Neural cell (in vitro differentiated cells): Measurements from ENCODE around the gene CFAP100. TPM values are rescaled to one million over a fixed set of nuclear protein-coding genes. Genes with fewer than 3 reads are reported as not detected.

Source experiments
- H2AFZ ChIP-seq: fragments of 200-600, 300-800 bp; sonication (generic), shearing (Covaris generic); 2 replicates; pipeline ENCODE4 v1.6.0; 2014; ENCODE audit warnings: low read depth, mild to moderate bottlenecking, antibody characterized with exemption, low read length, moderate library complexity
- H3F3A ChIP-seq: fragments of 200-600 bp; shearing (Covaris generic); 2 replicates; pipeline ENCODE4 v1.6.1; 2016; ENCODE audit warnings: mild to moderate bottlenecking, moderate library complexity, mixed read lengths, antibody characterized with exemption, low read length; ENCODE audit not compliant: insufficient read depth, poor library complexity, severe bottlenecking
- H3K27ac ChIP-seq: fragments of 200-600, 300-800 bp; sonication (generic), shearing (Covaris generic); 2 replicates; pipeline ENCODE4 v1.5.1; 2014; ENCODE audit warnings: mild to moderate bottlenecking, low read length, moderate library complexity
- H3K27me3 ChIP-seq: fragments of 300-800, 200-600 bp; sonication (generic), shearing (Covaris generic); 2 replicates; pipeline ENCODE4 v1.6.0; 2014; ENCODE audit warnings: mild to moderate bottlenecking, low read depth, low read length, moderate library complexity; ENCODE audit not compliant: insufficient read depth
- H3K36me3 ChIP-seq: fragments of 300-800, 200-600 bp; sonication (generic), shearing (Covaris generic); 2 replicates; pipeline ENCODE4 v1.5.1; 2014; ENCODE audit warnings: mild to moderate bottlenecking, antibody characterized with exemption, low read length, moderate library complexity; ENCODE audit not compliant: insufficient read depth
- H3K4me2 ChIP-seq: fragments of 300-800, 200-600 bp; sonication (generic), shearing (Covaris generic); 2 replicates; pipeline ENCODE4 v1.6.0; 2014; ENCODE audit warnings: mild to moderate bottlenecking, low read length
- H3K4me3 ChIP-seq: fragments of 300-800, 200-600 bp; sonication (generic), shearing (Covaris generic); 2 replicates; pipeline ENCODE4 v1.5.1; 2014; ENCODE audit warnings: mild to moderate bottlenecking, low read length, moderate library complexity
- H3K79me2 ChIP-seq: fragments of 200-600 bp; shearing (Covaris generic); replicated peaks from 2 replicates; pipeline ENCODE4 v1.6.0; 2014; ENCODE audit warnings: mild to moderate bottlenecking, low read length, moderate library complexity; ENCODE audit not compliant: insufficient read depth
- H3K9ac ChIP-seq: fragments of 300-800, 200-600 bp; sonication (generic), shearing (Covaris generic); 2 replicates; pipeline ENCODE4 v1.6.1; 2016; ENCODE audit warnings: mild to moderate bottlenecking, low read length, mixed read lengths
- H3K9me2 ChIP-seq: fragments of 200-600 bp; shearing (Covaris generic); 2 replicates; pipeline ENCODE4 v1.6.1; 2016; ENCODE audit warnings: mild to moderate bottlenecking, low read length, mixed read lengths; ENCODE audit not compliant: insufficient read depth
- H3K9me3 ChIP-seq: fragments of 200-600, 300-800 bp; sonication (generic), shearing (Covaris generic); 2 replicates; pipeline ENCODE4 v1.6.1; 2016; ENCODE audit warnings: mild to moderate bottlenecking, mixed run types, low read length, moderate library complexity, mixed read lengths
- H4K20me1 ChIP-seq: fragments of 200-600 bp; shearing (Covaris generic); 2 replicates; pipeline ENCODE4 v1.6.1; 2016; ENCODE audit warnings: mild to moderate bottlenecking, mixed run types; ENCODE audit not compliant: insufficient read depth
- EP300 ChIP-seq: fragments of 450-650 bp; conservative IDR thresholded peaks from 2 replicates; pipeline ENCODE4 v1.6.1; 2014; ENCODE audit warnings: antibody characterized with exemption, mild to moderate bottlenecking, moderate library complexity; ENCODE audit not compliant: poor library complexity, severe bottlenecking
- EZH2 ChIP-seq: fragments of 200-600, 300-800 bp; shearing (Covaris generic), sonication (generic); IDR thresholded peaks from 2 replicates; pipeline ENCODE4 v1.6.1; 2014; ENCODE audit warnings: antibody characterized with exemption, low read length, borderline replicate concordance, mild to moderate bottlenecking; ENCODE audit not compliant: insufficient read depth, poor library complexity, severe bottlenecking
- MXI1 ChIP-seq: fragments of 450-650 bp; conservative IDR thresholded peaks from 2 replicates; pipeline ENCODE4 v1.6.1; 2014; ENCODE audit warnings: antibody characterized with exemption, mild to moderate bottlenecking; ENCODE audit not compliant: poor library complexity, severe bottlenecking
- POLR2AphosphoS5 ChIP-seq: IDR thresholded peaks from 2 replicates; pipeline ENCODE4 v1.6.1; 2012
- RAD21 ChIP-seq: fragments of 450-650 bp; conservative IDR thresholded peaks from 2 replicates; pipeline ENCODE4 v1.6.1; 2014; ENCODE audit warnings: antibody characterized with exemption, mild to moderate bottlenecking, moderate library complexity
- SMC3 ChIP-seq: fragments of 450-650 bp; conservative IDR thresholded peaks from 2 replicates; pipeline ENCODE4 v1.6.1; 2014; ENCODE audit warnings: antibody characterized with exemption, mild to moderate bottlenecking, moderate library complexity; ENCODE audit not compliant: poor library complexity
- TAF1 ChIP-seq: IDR thresholded peaks from 2 replicates; pipeline ENCODE4 v1.6.1; 2012; ENCODE audit warnings: low read depth
- polyA plus RNA-seq: library from polyadenylated mRNA; depleted of rRNA; stranded (reverse); fragments of >200 nt; gene quantifications from 2 replicates; pipeline ENCODE4 v1.2.3, GENCODE V29; 2014
- TF ChIP-seq, protein P1 (sequence below): fragments of 450-650 bp; IDR thresholded peaks from 2 replicates; pipeline ENCODE4 v1.5.1; 2014; ENCODE audit warnings: antibody characterized with exemption, mild to moderate bottlenecking, moderate library complexity; ENCODE audit not compliant: poor library complexity, severe bottlenecking
- TF ChIP-seq, protein P2 (sequence below): IDR thresholded peaks from 2 replicates; pipeline ENCODE4 v1.6.1; 2012; ENCODE audit warnings: borderline replicate concordance

Gene CFAP100
- polyA plus RNA-seq, 1 donor from 2014 or later, result not detected

DNA sequence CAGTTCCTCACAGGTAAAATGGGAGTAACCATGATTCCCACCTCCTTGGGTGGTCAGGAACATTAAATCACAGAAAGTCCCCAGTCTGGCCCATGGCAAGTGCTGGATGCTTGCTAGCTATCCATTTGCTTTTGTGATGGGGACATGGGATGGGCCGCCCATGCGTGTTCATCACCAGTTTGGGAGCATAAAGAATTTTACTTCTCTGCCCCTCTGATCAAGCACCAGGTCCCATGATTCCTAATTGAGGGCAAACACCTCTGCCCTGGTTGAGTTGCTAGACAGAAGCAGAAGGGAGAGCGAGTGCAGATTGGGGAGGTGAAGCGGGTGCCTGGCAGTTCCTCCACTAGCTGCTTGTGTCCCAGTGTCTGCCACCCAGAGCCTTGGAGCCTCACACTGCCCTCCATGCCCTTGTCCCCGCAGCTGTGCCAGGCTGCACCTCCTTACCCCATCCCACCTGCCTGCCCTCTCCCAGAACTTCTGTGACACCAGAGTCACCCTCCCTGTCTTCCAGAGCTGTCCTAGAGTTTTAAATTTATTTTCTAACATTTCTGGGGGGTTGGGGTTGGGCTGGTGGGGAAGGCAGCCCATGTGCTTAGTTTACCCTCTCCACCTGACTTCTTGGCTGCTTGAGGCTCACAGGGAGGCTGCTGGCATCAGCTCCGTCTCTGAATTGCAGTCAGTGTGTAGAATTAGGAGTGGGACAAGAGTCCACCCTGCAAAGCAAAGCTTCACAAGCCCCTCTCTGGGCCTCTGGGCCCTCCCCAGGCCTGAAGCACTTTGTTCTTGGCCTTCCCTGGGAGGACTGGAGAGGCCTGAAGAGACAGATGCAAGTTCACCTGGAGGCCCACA, 18.4 kb downstream of the CFAP100 start:
- H3K9ac ChIP-seq, result no peak overlapping the region
- no peak overlapping the region for H3K4me2 ChIP-seq

DNA sequence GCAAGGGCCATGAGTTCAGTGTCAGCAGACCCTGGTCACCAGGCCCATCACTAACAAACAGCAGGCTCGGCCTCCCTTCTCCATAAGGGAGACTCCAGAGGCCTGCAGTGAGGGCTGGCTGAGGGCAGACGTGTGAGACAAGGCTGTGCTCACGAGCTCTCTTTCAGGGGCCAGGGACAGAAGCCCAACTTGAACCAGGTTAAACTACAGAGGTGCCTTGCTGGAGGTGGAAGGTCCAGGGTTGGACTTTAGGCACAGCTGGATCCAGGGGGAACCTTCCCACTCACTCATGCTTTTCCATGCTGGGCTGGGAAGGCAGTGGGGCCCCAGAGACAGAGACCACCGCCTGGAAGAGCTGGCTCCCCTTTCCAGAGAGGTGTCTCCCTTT, 19.0 kb downstream of the CFAP100 start:
- H3F3A ChIP-seq, result no peaks in the 10 kb centered on the region
- no peak overlapping the region for H3K4me2 ChIP-seq
- H3K4me3 ChIP-seq, result no peak overlapping the region
- H4K20me1 ChIP-seq, result no peaks in the 10 kb centered on the region
- TF ChIP-seq, protein P1, sequence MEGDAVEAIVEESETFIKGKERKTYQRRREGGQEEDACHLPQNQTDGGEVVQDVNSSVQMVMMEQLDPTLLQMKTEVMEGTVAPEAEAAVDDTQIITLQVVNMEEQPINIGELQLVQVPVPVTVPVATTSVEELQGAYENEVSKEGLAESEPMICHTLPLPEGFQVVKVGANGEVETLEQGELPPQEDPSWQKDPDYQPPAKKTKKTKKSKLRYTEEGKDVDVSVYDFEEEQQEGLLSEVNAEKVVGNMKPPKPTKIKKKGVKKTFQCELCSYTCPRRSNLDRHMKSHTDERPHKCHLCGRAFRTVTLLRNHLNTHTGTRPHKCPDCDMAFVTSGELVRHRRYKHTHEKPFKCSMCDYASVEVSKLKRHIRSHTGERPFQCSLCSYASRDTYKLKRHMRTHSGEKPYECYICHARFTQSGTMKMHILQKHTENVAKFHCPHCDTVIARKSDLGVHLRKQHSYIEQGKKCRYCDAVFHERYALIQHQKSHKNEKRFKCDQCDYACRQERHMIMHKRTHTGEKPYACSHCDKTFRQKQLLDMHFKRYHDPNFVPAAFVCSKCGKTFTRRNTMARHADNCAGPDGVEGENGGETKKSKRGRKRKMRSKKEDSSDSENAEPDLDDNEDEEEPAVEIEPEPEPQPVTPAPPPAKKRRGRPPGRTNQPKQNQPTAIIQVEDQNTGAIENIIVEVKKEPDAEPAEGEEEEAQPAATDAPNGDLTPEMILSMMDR, result no peak
- TF ChIP-seq, protein P2, sequence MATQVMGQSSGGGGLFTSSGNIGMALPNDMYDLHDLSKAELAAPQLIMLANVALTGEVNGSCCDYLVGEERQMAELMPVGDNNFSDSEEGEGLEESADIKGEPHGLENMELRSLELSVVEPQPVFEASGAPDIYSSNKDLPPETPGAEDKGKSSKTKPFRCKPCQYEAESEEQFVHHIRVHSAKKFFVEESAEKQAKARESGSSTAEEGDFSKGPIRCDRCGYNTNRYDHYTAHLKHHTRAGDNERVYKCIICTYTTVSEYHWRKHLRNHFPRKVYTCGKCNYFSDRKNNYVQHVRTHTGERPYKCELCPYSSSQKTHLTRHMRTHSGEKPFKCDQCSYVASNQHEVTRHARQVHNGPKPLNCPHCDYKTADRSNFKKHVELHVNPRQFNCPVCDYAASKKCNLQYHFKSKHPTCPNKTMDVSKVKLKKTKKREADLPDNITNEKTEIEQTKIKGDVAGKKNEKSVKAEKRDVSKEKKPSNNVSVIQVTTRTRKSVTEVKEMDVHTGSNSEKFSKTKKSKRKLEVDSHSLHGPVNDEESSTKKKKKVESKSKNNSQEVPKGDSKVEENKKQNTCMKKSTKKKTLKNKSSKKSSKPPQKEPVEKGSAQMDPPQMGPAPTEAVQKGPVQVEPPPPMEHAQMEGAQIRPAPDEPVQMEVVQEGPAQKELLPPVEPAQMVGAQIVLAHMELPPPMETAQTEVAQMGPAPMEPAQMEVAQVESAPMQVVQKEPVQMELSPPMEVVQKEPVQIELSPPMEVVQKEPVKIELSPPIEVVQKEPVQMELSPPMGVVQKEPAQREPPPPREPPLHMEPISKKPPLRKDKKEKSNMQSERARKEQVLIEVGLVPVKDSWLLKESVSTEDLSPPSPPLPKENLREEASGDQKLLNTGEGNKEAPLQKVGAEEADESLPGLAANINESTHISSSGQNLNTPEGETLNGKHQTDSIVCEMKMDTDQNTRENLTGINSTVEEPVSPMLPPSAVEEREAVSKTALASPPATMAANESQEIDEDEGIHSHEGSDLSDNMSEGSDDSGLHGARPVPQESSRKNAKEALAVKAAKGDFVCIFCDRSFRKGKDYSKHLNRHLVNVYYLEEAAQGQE, result no peak
- no peak for TF ChIP-seq POLR2AphosphoS5
- TF ChIP-seq EP300, result no peak
- no peaks in the 10 kb centered on the region for H3K9me3 ChIP-seq
- H2AFZ ChIP-seq, result no peak overlapping the region
- no peaks in the 10 kb centered on the region for H3K79me2 ChIP-seq
- no peaks in the 10 kb centered on the region for H3K36me3 ChIP-seq
- H3K9me2 ChIP-seq, result no peaks in the 10 kb centered on the region
- H3K27ac ChIP-seq, result no peak overlapping the region
- H3K9ac ChIP-seq, result no peak overlapping the region
- H3K27me3 ChIP-seq, result no peaks in the 10 kb centered on the region

More for the DNA sequence above, 18.4 kb downstream of the CFAP100 start:
- no peak for TF ChIP-seq MXI1
- TF ChIP-seq, protein P1, result no peak
- no peak for TF ChIP-seq SMC3
- TF ChIP-seq RAD21, result no peak
- TF ChIP-seq, protein P2, result no peak
- TF ChIP-seq EP300, result no peak
- TF ChIP-seq EZH2, result no peak
- TF ChIP-seq POLR2AphosphoS5, result no peak
- no peak for TF ChIP-seq TAF1
- H3K9me3 ChIP-seq, result no peaks in the 10 kb centered on the region
- H3K79me2 ChIP-seq, result no peaks in the 10 kb centered on the region
- no peaks in the 10 kb centered on the region for H4K20me1 ChIP-seq
- no peaks in the 10 kb centered on the region for H3K27me3 ChIP-seq
- H3K27ac ChIP-seq, result no peak overlapping the region
- no peaks in the 10 kb centered on the region for H3F3A ChIP-seq
- no peak overlapping the region for H3K4me3 ChIP-seq
- no peaks in the 10 kb centered on the region for H3K9me2 ChIP-seq
- H2AFZ ChIP-seq, result no peak overlapping the region
- H3K36me3 ChIP-seq, result no peaks in the 10 kb centered on the region
